ENCODE results near the gene TOMM20.

The TOMM20 gene

GRCh38 chr1:235133086-235133485, 4.4 kb upstream of the TOMM20 start:
- DNase-seq: no peak

DNA sequence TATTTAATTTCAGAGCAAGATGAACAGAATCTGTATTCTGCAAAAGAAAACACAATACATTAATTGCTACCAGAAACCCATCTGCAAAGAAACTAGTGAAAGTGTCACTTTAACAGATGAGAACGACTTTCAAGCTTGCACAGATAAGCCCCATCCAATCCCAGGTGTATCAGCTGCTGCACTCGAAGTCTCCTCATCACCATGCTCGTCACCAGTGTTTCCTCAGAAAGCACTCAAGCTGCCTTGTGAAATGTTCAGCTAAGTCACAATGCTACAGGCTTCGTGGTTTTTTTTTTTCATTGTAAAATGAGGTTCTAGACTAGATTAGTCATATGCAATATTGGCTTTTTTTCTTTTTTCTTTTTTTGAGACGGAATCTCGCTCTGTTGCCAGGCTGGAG, 3.3 kb upstream of the TOMM20 start:
- no peak for DNase-seq

DNA sequence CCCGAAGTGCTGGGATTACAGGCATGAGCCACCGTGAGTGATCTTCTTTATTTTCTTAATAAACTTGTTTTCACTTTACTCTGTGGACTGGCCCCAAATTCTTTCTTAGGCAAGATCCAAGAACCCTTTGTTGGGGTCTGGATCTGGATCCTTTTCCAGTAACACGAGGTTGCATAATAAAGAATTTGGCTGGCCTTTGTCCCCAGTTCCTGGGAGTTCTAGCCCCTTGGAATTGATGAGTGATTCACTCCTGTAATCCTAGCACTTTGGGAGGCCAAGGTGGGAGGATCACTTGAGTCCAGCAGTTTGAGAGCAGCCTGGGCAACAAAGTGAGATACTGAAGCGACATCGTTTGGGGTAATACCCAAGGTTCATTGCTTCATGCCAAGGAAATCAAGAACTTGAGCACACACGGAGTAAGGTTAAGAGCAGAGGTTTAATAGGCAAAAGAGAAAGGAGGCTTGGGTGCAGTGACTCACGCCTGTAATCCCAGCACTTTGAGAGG, 2.2 kb upstream of the TOMM20 start:
- no peak for DNase-seq

DNA sequence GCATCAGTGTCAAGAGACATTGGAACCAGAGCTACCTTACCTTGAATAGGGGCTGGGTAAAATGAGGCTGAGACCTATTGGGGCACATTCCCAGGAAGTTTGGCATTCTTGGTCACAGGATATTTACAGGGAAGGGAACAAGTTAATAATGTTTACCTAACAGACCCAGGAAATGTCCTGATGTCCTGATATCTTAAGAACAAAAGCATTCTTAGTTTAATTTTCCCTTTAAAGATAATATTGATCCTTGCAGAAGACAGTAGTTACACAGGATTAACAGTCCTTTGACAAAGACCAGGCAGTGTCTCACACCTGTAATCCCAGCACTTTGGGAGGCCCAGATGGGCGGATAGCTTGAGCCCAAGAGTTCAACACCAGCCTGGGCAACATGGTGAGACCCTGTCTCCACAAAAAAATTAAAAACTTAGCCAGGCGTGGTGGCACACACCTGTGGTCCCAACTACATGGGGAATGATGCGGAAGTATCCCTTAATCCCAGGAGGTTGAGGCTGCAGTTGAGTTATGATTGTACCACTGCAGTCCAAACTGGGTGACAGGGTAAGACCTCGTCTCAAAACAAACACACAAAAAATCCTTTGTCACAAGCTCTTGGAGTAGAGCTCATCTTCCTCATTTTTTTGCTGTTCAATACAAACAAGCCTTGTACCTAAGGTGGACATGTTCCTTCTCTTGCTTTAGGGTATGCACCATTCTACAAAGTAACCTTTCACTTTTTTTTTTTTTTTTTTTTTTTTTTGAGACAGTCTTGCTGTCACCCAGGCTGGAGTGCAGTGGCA, 1.3 kb upstream of the TOMM20 start:
- no peak for DNase-seq

- no peak for DNase-seq
Measured at GRCh38 chr1:235127732-235128455, 743 bp downstream of the TOMM20 start.

GRCh38 chr1:235127203-235127602, 1.4 kb downstream of the TOMM20 start:
- no peak for DNase-seq

DNA sequence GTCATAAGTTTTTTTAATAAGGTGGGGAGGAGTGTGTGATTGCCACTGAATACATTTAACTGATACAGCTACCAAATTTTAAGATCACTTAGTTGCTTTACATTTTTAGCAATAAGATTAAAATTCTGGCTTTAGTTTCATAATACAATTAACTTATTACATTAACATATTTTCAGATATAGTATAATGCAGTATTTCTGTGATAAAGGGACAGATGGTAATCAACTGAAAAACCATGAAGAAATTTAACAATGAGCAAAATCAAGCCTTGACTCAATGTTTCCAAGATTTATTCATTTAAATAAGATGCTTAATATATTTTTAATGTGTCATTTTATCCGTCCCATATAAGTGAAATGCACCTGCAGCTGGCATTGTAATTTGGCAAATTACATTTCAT, 4.0 kb downstream of the TOMM20 start:
- no peak for DNase-seq

DNA sequence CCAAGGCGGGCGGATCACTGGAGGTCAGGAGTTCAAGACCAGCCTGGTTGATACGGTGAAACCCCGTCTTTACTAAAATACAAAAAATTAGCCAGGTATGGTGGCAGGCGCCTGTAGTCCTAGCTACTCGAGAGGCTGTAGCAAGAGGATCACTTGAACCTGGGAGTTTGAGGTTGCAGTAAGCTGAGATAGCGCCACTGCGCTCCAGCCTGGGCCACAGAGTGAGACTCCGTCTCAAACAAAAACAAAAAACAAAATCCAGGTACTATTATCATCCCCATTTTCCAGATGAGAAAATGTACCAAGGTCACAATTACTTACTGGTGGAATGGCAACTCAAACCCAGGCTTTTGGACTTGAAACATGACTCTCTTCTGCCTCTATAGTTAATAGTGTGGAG, 4.5 kb downstream of the TOMM20 start:
- DNase-seq: no peak

DNA sequence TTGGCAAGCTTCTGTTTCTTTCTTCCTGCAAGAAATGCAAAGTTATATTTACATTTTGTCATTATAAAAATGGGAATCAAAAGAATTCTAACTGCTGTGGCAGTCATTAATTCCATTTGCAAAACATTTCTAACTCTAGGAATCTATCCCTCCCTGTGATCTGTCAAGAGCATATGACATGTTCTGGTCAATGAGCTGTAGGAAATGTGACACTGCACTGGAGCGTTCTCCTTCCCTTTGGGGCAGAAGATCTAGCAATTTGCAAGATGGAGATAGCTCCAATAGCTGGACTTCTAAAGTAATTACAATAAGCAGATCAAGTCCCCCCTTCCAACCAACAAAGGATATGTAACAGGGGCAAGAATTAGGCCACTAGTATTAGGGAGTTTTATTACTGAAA, 6.3 kb downstream of the TOMM20 start:
- DNase-seq: no peak

DNA sequence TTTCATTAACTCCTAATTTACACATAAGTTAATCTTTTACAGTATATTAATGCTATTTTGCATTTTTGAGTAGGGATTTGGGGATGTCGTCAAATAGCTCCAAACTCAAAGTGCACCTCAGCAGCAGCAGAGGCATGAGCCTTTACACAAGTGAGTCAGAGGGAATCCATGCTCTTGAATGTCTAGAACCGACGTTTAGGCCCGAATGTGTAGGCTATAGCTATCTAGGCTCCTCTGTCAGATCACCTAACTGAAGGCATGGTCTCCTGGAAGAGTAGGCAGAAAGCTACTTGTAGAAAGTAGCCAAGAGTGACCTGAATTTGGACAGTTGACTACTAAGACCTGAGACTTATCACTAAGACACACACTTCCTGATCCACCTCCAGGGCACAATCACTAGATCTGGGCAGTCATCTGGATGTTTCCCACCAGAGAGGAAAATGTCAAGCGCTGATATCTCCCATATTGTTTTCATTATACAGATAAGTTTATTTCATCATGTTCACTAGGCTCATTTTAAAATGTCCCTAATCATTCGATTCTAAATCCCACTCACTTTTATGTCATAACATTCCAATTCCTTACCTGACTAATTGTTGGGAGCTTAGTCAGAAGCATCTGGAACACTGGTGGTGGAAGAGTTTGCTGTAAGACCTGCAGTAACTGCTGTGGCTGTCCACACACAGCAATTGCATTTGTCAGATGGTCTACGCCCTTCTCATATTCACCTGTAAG, 15.3 kb downstream of the TOMM20 start:
- no peak for DNase-seq

GRCh38 chr1:235112297-235113182, 16.1 kb downstream of the TOMM20 start:
- no peak for DNase-seq

GRCh38 chr1:235111107-235111506, 17.5 kb downstream of the TOMM20 start:
- DNase-seq: no peak

DNA sequence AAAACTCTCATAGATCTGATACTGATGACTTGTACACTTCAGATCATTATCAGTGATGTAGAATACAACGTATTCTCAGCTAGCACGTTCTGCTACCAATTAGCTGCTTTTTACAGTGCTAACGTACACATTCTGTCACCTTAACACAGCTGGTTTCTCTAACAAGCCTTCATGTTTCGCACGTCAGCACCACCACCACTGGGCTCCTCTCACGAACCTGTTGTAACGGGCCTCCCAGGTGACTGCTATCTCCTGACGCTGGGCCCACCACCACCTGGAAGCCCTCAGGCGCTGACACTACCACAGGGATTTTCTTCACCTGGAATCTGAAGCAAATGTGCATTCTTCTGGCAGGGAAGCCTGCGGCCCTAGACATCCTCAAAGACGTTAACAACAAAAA, 19.8 kb downstream of the TOMM20 start:
- no peak for DNase-seq

- no peak for DNase-seq
Measured at GRCh38 chr1:235108185-235108593, 20.4 kb downstream of the TOMM20 start.

DNA sequence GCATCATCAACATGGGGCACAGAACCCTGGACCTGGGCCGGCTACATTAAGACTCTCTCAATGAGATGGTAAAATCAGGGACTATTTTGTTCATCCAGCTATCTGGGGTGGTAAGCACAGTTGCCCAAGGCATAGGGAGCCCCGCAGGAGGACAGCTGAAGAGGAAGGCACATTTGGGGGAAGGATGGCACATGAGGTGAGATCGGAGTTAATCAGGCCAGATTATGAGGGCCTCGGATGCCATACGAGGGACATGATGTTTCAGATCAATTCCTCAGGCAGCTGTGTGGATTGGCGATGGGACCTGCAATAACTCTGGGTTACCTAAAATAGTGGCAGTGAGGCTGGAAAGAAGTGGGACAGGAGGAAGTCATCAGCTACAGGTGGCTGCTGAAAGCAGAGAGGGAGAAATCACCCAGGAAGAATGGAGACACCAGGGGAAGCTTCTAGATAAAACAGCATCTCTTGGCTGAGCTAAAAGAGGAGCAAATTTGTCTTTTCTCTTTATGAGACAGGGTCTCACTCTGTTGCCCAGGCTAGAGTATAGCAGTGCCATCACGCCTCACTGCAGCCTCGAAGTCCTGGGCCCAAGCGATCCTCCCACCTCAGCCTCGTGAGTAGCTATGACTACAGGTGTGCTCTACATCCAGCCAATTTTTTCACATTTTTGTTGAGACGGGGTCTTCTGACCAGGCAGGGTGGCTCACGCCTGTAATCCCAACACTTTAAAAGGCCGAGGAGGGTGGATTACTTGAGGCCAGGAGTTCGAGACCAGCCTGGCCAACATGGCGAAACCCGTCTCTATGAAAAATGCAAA, 21.1 kb downstream of the TOMM20 start:
- DNase-seq: no peak

DNA sequence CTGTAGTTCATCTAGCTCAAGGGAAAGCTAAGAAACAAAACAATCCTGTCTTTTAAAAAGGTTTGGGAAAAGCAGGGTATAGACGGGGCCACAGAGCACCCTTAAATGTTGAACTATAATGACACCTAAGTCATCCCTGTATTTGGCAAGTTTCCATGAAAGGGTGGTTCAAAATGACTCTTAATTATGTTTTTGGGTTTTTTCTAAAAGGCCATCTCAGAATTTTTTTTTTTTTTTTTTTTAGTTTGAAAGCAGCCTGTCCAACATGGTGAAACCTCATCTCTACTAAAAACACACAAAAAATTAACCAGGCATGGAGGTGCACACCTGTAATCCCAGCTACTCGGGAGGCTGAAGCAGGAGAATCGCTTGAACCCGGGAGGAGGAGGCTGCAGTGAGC, 22.2 kb downstream of the TOMM20 start:
- no peak for DNase-seq

DNA sequence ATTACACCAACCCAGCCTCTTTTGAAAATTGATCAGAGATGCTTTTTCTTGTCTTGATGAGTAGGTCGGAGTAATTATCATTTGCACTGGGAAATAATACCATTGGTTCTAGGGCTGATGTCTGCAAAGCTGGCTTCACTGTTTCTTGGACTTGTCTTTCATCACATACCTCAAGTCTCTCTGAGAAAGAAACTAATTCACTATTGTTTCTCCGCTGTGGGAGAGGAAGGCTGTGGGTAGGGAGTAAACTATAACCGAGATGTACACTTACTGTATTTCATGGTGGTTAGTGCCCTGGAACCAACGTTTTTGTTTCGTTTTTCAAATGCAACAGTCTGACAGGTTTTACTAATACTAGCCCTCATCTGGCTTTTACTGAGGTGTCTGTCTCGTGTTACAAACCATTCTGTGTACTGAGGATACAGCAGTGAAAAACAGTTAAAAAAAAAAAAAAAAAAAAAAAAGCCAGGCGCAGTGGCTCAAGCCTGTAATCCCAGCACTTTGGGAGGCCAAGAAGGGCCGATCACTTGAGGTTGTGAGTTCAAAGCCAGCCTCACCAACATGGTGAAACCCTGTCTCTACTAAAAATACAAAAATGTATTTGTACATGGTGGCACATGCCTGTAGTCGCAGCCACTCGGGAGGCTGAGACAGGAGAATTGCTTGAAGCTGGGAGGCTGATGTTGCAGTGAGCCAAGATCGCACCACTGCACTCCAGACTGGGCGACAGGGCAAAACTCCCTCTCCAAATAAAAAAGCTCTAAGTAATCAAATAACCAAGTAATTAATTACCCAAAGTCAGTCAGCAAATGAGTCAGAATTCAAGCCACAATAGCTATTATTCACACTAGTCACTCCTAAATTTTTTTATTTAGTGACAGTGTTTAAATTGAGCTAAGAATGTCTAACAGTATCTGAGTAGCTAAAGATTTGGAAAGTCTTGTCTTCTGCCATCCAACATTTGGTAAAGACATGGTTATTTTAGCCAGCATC, 23.3 kb downstream of the TOMM20 start:
- DNase-seq: no peak

GRCh38 chr1:235102993-235103411, 25.6 kb downstream of the TOMM20 start:
- DNase-seq: peak; percentile 4

DNA sequence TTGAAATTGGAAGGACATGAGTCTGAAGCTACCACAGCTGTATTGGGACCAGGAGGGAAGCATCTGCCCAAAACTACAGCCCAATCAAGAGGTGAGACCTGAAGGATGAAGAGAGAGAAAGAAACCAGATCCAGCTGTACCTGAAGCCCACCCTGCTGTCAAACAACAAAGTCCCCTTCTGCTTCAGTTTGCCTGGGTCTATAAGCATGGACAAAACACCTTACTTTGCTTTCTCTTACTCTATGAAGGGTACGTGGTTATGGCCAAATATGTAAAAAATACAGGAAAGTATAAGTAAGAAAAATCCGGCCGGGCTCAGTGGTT, 26.4 kb downstream of the TOMM20 start:
- DNase-seq: no peak

GRCh38 chr1:235101558-235102258, 26.9 kb downstream of the TOMM20 start:
- no peak for DNase-seq

Data from effector CD4-positive, alpha-beta T cell (primary cell).